BJ (cell line): ENCODE measurements around the gene ATP8B3. TPM values are rescaled to one million over a fixed set of nuclear protein-coding genes. Genes with fewer than 3 reads are reported as not detected.
A peak's percentile ranks its signal among the peaks of the same experiment; 100 is the strongest.

ENCODE experiments used
- CTCF ChIA-PET: fragments of 350-600 bp; formaldehyde crosslinking; extraction: SDS; loops from one replicate; lab custom pipeline; 2021; ENCODE audit warnings: antibody characterized with exemption, inconsistent platforms; lab: Yijun Ruan, JAX
- POLR2A ChIA-PET: fragments of 300-600 bp; sonication (Branson Sonifier 250); formaldehyde crosslinking; extraction: SDS; loops from one replicate; lab custom pipeline; 2021; ENCODE audit warnings: antibody characterized with exemption; lab: Charles Lee
- DNase-seq: peaks from one replicate; pipeline ENCODE4 v3.0.0-alpha.2; 2011; ENCODE audit warnings: low read depth
- H3K27me3 ChIP-seq: 2 replicates; pipeline ENCODE4 v1.6.0; 2011; ENCODE audit warnings: low read length; ENCODE audit not compliant: control insufficient read depth, insufficient read depth
- H3K36me3 ChIP-seq: 2 replicates; pipeline ENCODE4 v1.5.1; 2011; ENCODE audit warnings: low read length; ENCODE audit not compliant: control insufficient read depth, insufficient read depth
- H3K4me3 ChIP-seq: 2 replicates; pipeline ENCODE4 v1.5.1; 2011; ENCODE audit warnings: low read depth, mild to moderate bottlenecking, control low read depth, low read length
- polyA plus RNA-seq: library from polyadenylated mRNA; depleted of rRNA; stranded (reverse); fragments of >200 nt; gene quantifications from 2 replicates; pipeline ENCODE4 v1.2.3, GENCODE V29; 2011
- TF ChIP-seq, protein P1 (sequence below): IDR thresholded peaks from 2 replicates; pipeline ENCODE4 v1.5.1; 2011; ENCODE audit warnings: low read depth, mild to moderate bottlenecking, control low read depth, inconsistent platforms, low read length, moderate library complexity; ENCODE audit not compliant: insufficient read depth

The ATP8B3 gene
- polyA plus RNA-seq, 1 experiment, result 4.6 TPM

- POLR2A ChIA-PET, result interaction anchor here (0.5 kb wide), 1 partner anchor 1627 kb away, joined by 15 read pairs; no protein-coding TSS in a partner anchor
- peaks cover 43% of the 10 kb centered on the region for H3K27me3 ChIP-seq
- CTCF ChIA-PET, result interaction anchor here (0.6 to 2.1 kb wide), 7 partner anchors 20 to 77 kb away, joined by 3 to 7 read pairs (median 3); no protein-coding TSS in a partner anchor
- peak; percentile 19 for DNase-seq
- no peak overlapping the region for H3K4me3 ChIP-seq
- TF ChIP-seq, protein P1, sequence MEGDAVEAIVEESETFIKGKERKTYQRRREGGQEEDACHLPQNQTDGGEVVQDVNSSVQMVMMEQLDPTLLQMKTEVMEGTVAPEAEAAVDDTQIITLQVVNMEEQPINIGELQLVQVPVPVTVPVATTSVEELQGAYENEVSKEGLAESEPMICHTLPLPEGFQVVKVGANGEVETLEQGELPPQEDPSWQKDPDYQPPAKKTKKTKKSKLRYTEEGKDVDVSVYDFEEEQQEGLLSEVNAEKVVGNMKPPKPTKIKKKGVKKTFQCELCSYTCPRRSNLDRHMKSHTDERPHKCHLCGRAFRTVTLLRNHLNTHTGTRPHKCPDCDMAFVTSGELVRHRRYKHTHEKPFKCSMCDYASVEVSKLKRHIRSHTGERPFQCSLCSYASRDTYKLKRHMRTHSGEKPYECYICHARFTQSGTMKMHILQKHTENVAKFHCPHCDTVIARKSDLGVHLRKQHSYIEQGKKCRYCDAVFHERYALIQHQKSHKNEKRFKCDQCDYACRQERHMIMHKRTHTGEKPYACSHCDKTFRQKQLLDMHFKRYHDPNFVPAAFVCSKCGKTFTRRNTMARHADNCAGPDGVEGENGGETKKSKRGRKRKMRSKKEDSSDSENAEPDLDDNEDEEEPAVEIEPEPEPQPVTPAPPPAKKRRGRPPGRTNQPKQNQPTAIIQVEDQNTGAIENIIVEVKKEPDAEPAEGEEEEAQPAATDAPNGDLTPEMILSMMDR, result no peak
- no peaks in the 10 kb centered on the region for H3K36me3 ChIP-seq
Measured at GRCh38 chr19:1747285-1748114, 64.6 kb downstream of the ATP8B3 start.

- ChIA-PET POLR2A (interaction anchor here (0.5 kb wide), 1 partner anchor 1628 kb away, joined by 15 read pairs; no protein-coding TSS in a partner anchor), CTCF (interaction anchor here (1.1 to 2.1 kb wide), 6 partner anchors 20 to 76 kb away, joined by 3 to 7 read pairs (median 4); no protein-coding TSS in a partner anchor)
- no peak for DNase-seq
- H3K27me3 ChIP-seq, result peaks cover 37% of the 10 kb centered on the region
- no peak overlapping the region for H3K4me3 ChIP-seq
- no peaks in the 10 kb centered on the region for H3K36me3 ChIP-seq
- TF ChIP-seq, protein P1, result no peak
Measured at GRCh38 chr19:1746401-1747284, 65.4 kb downstream of the ATP8B3 start.

GRCh38 chr19:1745589-1746031, 66.5 kb downstream of the ATP8B3 start:
- no peak for DNase-seq
- Histone ChIP-seq H3K27me3 (peaks cover 30% of the 10 kb centered on the region), H3K4me3 (no peak overlapping the region), H3K36me3 (no peaks in the 10 kb centered on the region)
- POLR2A ChIA-PET, result no interaction called here
- TF ChIP-seq, protein P1, result no peak
- CTCF ChIA-PET, result no interaction called here

GRCh38 chr19:1744822-1745563, 67.1 kb downstream of the ATP8B3 start:
- ChIA-PET CTCF (no interaction called here), POLR2A (no interaction called here)
- no peak for DNase-seq
- Histone ChIP-seq H3K27me3 (peaks cover 24% of the 10 kb centered on the region), H3K4me3 (no peak overlapping the region), H3K36me3 (no peaks in the 10 kb centered on the region)
- TF ChIP-seq, protein P1, result no peak
